IMR-90 (cell line): Measurements from ENCODE around the gene NRCAM. TPM values are rescaled to one million over a fixed set of nuclear protein-coding genes. Genes with fewer than 3 reads are reported as not detected.

Experiments used
- ATAC-seq: fragments of 200-7000 bp; cut with Tn5 transposase; 2 replicates; pipeline ENCODE4 v1.9.1; 2020; ENCODE audit warnings: low read depth, mild to moderate bottlenecking, moderate library complexity
- BruUV-seq: library from RNA; stranded (reverse); fragments of 400-500 nt; replicated peaks from 2 replicates; lab custom pipeline; 2021; lab: Mats Ljungman, UMichigan
- CTCF ChIA-PET: fragments of 300-600 bp; formaldehyde crosslinking; extraction: SDS; loops from one replicate; lab custom pipeline; 2021; ENCODE audit warnings: antibody characterized with exemption; lab: Yijun Ruan, JAX
- POLR2A ChIA-PET: fragments of 300-600 bp; sonication (Branson Sonifier 250); formaldehyde crosslinking; loops from one replicate; lab custom pipeline; 2022; ENCODE audit warnings: antibody characterized with exemption; ENCODE audit not compliant: unreplicated experiment; lab: Charles Lee
- DNase-seq: peaks from one replicate; pipeline ENCODE4 v3.0.0; 2013
- H2AFZ ChIP-seq: replicated peaks from 2 replicates; pipeline ENCODE3; 2013; ENCODE audit warnings: low read length, mild to moderate bottlenecking; ENCODE audit not compliant: poor library complexity
- H2AK5ac ChIP-seq: 2 replicates; pipeline ENCODE4 v1.6.1; 2013; ENCODE audit warnings: low read depth, low read length, inconsistent platforms
- H2AK9ac ChIP-seq: replicated peaks from 2 replicates; pipeline ENCODE3; 2013; ENCODE audit warnings: mild to moderate bottlenecking, low read depth, low read length, moderate library complexity; ENCODE audit not compliant: poor library complexity
- H2BK120ac ChIP-seq: 2 replicates; pipeline ENCODE4 v1.6.1; 2013; ENCODE audit warnings: low read depth, low read length, inconsistent platforms
- H2BK15ac ChIP-seq: 3 replicates; pipeline ENCODE4 v1.6.1; 2013; ENCODE audit warnings: low read depth, low read length, inconsistent platforms
- H2BK20ac ChIP-seq: 2 replicates; pipeline ENCODE4 v1.6.1; 2013; ENCODE audit warnings: low read depth, mild to moderate bottlenecking, inconsistent platforms, low read length, moderate library complexity
- H2BK5ac ChIP-seq: 2 replicates; pipeline ENCODE4 v1.6.1; 2013; ENCODE audit warnings: mild to moderate bottlenecking, low read depth, low read length, inconsistent platforms; ENCODE audit not compliant: poor library complexity, severe bottlenecking
- H3K14ac ChIP-seq: replicated peaks from 2 replicates; pipeline ENCODE4 v1.6.1; 2013; ENCODE audit warnings: low read depth, low read length, inconsistent platforms
- H3K18ac ChIP-seq: 2 replicates; pipeline ENCODE4 v1.6.1; 2013; ENCODE audit warnings: low read depth, low read length, control low read depth
- H3K23ac ChIP-seq: 2 replicates; pipeline ENCODE4 v1.6.1; 2013; ENCODE audit warnings: low read depth, low read length, inconsistent platforms
- H3K27ac ChIP-seq: 2 replicates; pipeline ENCODE4 v1.5.1; 2013; ENCODE audit warnings: mild to moderate bottlenecking, control low read depth, low read length; ENCODE audit not compliant: insufficient read depth
- H3K27me3 ChIP-seq: 2 replicates; pipeline ENCODE4 v1.6.1; 2013; ENCODE audit warnings: low read length; ENCODE audit not compliant: control insufficient read depth, insufficient read depth
- H3K36me3 ChIP-seq: 2 replicates; pipeline ENCODE4 v1.6.1; 2013; ENCODE audit warnings: low read length, mixed read lengths; ENCODE audit not compliant: control insufficient read depth, insufficient read depth
- H3K4ac ChIP-seq: 2 replicates; pipeline ENCODE4 v1.6.1; 2013; ENCODE audit warnings: low read depth, low read length, inconsistent platforms
- H3K4me1 ChIP-seq: 2 replicates; pipeline ENCODE4 v1.6.1; 2013; ENCODE audit warnings: low read length, mixed read lengths; ENCODE audit not compliant: control insufficient read depth, insufficient read depth
- H3K4me2 ChIP-seq: 2 replicates; pipeline ENCODE4 v1.6.1; 2013; ENCODE audit warnings: low read depth, mild to moderate bottlenecking, control low read depth, low read length, moderate library complexity
- H3K4me3 ChIP-seq: 2 replicates; pipeline ENCODE4 v1.5.1; 2013; ENCODE audit warnings: low read depth, mild to moderate bottlenecking, control low read depth, low read length, moderate library complexity; ENCODE audit not compliant: insufficient read depth
- H3K56ac ChIP-seq: 2 replicates; pipeline ENCODE4 v1.6.1; 2013; ENCODE audit warnings: low read length, inconsistent platforms; ENCODE audit not compliant: insufficient read depth; ENCODE audit errors: extremely low read depth
- H3K79me1 ChIP-seq, 2 experiments: 2 replicates each; pipeline ENCODE4 v1.6.1; 2013; ENCODE audit warnings: low read length in 2 of 2, inconsistent platforms in 1 of 2, low read depth in 1 of 2
- H3K9ac ChIP-seq: 2 replicates; pipeline ENCODE4 v1.6.1; 2013; ENCODE audit warnings: low read depth, low read length, control low read depth
- H3K9me1 ChIP-seq: 2 replicates; pipeline ENCODE4 v1.6.1; 2013; ENCODE audit warnings: low read length, inconsistent platforms; ENCODE audit not compliant: insufficient read depth
- H3K9me3 ChIP-seq: 2 replicates; pipeline ENCODE4 v1.6.1; 2013; ENCODE audit warnings: low read length; ENCODE audit not compliant: control insufficient read depth, insufficient read depth
- H4K20me1 ChIP-seq: 2 replicates; pipeline ENCODE4 v1.6.1; 2013; ENCODE audit warnings: low read length, inconsistent platforms; ENCODE audit not compliant: insufficient read depth
- H4K5ac ChIP-seq: 2 replicates; pipeline ENCODE4 v1.6.1; 2013; ENCODE audit warnings: mild to moderate bottlenecking, low read depth, low read length, control low read depth
- H4K8ac ChIP-seq, 2 experiments: 2 replicates each; pipeline ENCODE4 v1.6.1; 2013; ENCODE audit warnings: low read depth in 2 of 2, low read length in 2 of 2, control low read depth in 1 of 2, inconsistent platforms in 1 of 2
- H4K91ac ChIP-seq: 2 replicates; pipeline ENCODE4 v1.6.1; 2013; ENCODE audit warnings: low read depth, low read length, inconsistent platforms; ENCODE audit not compliant: insufficient read depth
- FOS ChIP-seq: fragments of 150-350 bp; IDR thresholded peaks from 2 replicates; pipeline ENCODE4 v1.6.1; 2016; ENCODE audit warnings: low read depth, low read length
- WGBS, 2 experiments: methylation state at CpG; one replicate each; pipeline versions ENCODE4 v1.1.5 to v1.1.7; 2013; ENCODE audit warnings: missing lambda C conversion rate in 2 of 2; ENCODE audit not compliant: insufficient read length in 1 of 2; ENCODE audit errors: extremely low coverage in 2 of 2; 5-methylcytosine and 5-hydroxymethylcytosine counted together
- dilution Hi-C: fragments of 300-500 bp; cut with HindIII; formaldehyde crosslinking; loops from one replicate; pipeline ENCODE4 v1.14.3; 2018; ENCODE audit warnings: low sequenced_read_pairs; ENCODE audit not compliant: unreplicated experiment
- in situ Hi-C: fragments of 300-500 bp; cut with MboI; formaldehyde crosslinking; loops from 3 replicates; pipeline ENCODE4 v1.14.3; 2019; ENCODE audit warnings: low sequenced_read_pairs, inconsistent platforms, mixed read lengths
- intact Hi-C: fragments of 100-400 bp; cut with micrococcal nuclease; formaldehyde crosslinking; loops from 2 replicates; pipeline ENCODE4 v1.10.0; 2022
- polyA plus RNA-seq, 3 experiments: library from polyadenylated mRNA; depleted of rRNA; stranded (reverse); fragments of >200 nt; gene quantifications; 2 replicates each; pipeline ENCODE4 v1.2.3, GENCODE V29; 2012; ENCODE audit warnings: low replicate concordance in 1 of 3
- total RNA-seq: library from RNA; depleted of rRNA; stranded (reverse); fragments of >200 nt; gene quantifications from 2 replicates; pipeline ENCODE4 v1.2.3, GENCODE V29; 2012

Gene NRCAM
- total and polyA plus RNA-seq, 2 of the 4 experiments (the other 2 are of a cell fraction), result 0.46 to 1.1 TPM

- no peak overlapping the region for H2BK15ac ChIP-seq
- no peak overlapping the region for H3K4ac ChIP-seq
- no peak for DNase-seq
- no peak overlapping the region for H2AK9ac ChIP-seq
- TF ChIP-seq FOS, result no peak
- H3K9me3 ChIP-seq, result no peaks in the 10 kb centered on the region
- CTCF ChIA-PET, result no interaction called here
- no peak overlapping the region for H3K56ac ChIP-seq
- no peak overlapping the region for H2AFZ ChIP-seq
- no peak overlapping the region for H3K27ac ChIP-seq
- no peak overlapping the region for H2BK120ac ChIP-seq
- H3K4me2 ChIP-seq, result no peak overlapping the region
- no peak overlapping the region for H4K8ac ChIP-seq
- H3K36me3 ChIP-seq, result no peaks in the 10 kb centered on the region
- 0 out of 2 replicates have a peak, but pooled peaks cover 3% of the 10 kb centered on the region for H3K9me1 ChIP-seq
- H3K27me3 ChIP-seq, result no peaks in the 10 kb centered on the region
- H4K91ac ChIP-seq, result no peak overlapping the region
- dilution Hi-C loops (no loop called here), intact Hi-C loops (no loop called here), in situ Hi-C loops (no loop called here)
- no peak overlapping the region for H3K14ac ChIP-seq
- no CpG with 5 or more reads among the region's 4 CpGs for WGBS, 2 experiments
- H2AK5ac ChIP-seq, result no peak overlapping the region
- no peaks in the 10 kb centered on the region for H3K79me1 ChIP-seq
- no peak for ATAC-seq
- no peaks in the 10 kb centered on the region for H4K20me1 ChIP-seq
- H4K5ac ChIP-seq, result no peak overlapping the region
- no TSS peak for BruUV-seq
- peaks cover 10% of the 10 kb centered on the region for H3K4me1 ChIP-seq
- H2BK5ac ChIP-seq, result no peak overlapping the region
- H3K9ac ChIP-seq, result no peak overlapping the region
- no peak overlapping the region for H3K4me3 ChIP-seq
- POLR2A ChIA-PET, result no interaction called here
- H3K23ac ChIP-seq, result no peak overlapping the region
- H3K18ac ChIP-seq, result no peak overlapping the region
- no peak overlapping the region for H2BK20ac ChIP-seq
Observed at GRCh38 chr7:108248821-108249220, 207.4 kb downstream of the NRCAM start.
